PC-9 (cell line): ENCODE measurements around the gene COG4. TPM values are rescaled to one million over a fixed set of nuclear protein-coding genes. Genes with fewer than 3 reads are reported as not detected.

Experiments
- BruUV-seq: library from RNA; stranded (reverse); fragments of 400-500 nt; replicated peaks from 2 replicates; lab custom pipeline; 2021; lab: Mats Ljungman, UMichigan
- CTCF ChIA-PET: fragments of 300-600 bp; sonication (Branson Sonifier 250); formaldehyde crosslinking; loops from one replicate; lab custom pipeline; 2022; ENCODE audit warnings: antibody characterized with exemption; lab: Charles Lee
- POLR2A ChIA-PET: fragments of 300-600 bp; sonication (Branson Sonifier 250); formaldehyde crosslinking; loops from one replicate; lab custom pipeline; 2022; ENCODE audit warnings: antibody characterized with exemption; ENCODE audit not compliant: unreplicated experiment; lab: Charles Lee
- DNase-seq, 2 experiments: peaks; one replicate each; pipeline versions ENCODE4 v3.0.0 to v3.0.0-alpha.2; 2015 to 2022; ENCODE audit warnings: mixed read lengths in 1 of 2
- H2AFZ ChIP-seq: fragments of 200-600 bp; sonication (generic); 2 replicates; pipeline ENCODE4 v1.8.1; 2017; ENCODE audit warnings: antibody characterized with exemption
- H3F3A ChIP-seq: fragments of 200-600 bp; sonication (generic); 2 replicates; pipeline ENCODE4 v1.8.1; 2017; ENCODE audit warnings: antibody characterized with exemption, mild to moderate bottlenecking, low read depth; ENCODE audit not compliant: insufficient read depth
- H3K27ac ChIP-seq: fragments of 200-600 bp; sonication (generic); 2 replicates; pipeline ENCODE4 v1.6.1; 2016; ENCODE audit warnings: mixed run types
- H3K27me3 ChIP-seq: fragments of 200-600 bp; sonication (generic); 2 replicates; pipeline ENCODE4 v1.6.1; 2016; ENCODE audit warnings: low read depth, mixed run types; ENCODE audit not compliant: insufficient read depth
- H3K36me3 ChIP-seq: fragments of 200-600 bp; sonication (generic); 2 replicates; pipeline ENCODE4 v1.6.1; 2016; ENCODE audit warnings: low read depth, mixed run types
- H3K4me1 ChIP-seq: fragments of 200-600 bp; sonication (generic); replicated peaks from 2 replicates; pipeline ENCODE4 v1.6.1; 2016; ENCODE audit warnings: mixed run types; ENCODE audit not compliant: insufficient read depth
- H3K4me2 ChIP-seq: fragments of 200-600 bp; sonication (generic); 2 replicates; pipeline ENCODE4 v1.6.1; 2017; ENCODE audit warnings: mixed run types
- H3K4me3 ChIP-seq: fragments of 200-600 bp; sonication (generic); 2 replicates; pipeline ENCODE4 v1.6.1; 2016; ENCODE audit warnings: mixed run types
- H3K79me2 ChIP-seq: fragments of 200-600 bp; sonication (generic); 2 replicates; pipeline ENCODE4 v1.6.1; 2017; ENCODE audit warnings: low read depth, mixed run types
- H3K9me2 ChIP-seq: fragments of 200-600 bp; sonication (generic); 2 replicates; pipeline ENCODE4 v1.8.1; 2017; ENCODE audit warnings: mild to moderate bottlenecking; ENCODE audit not compliant: insufficient read depth
- H3K9me3 ChIP-seq: fragments of 200-600 bp; sonication (generic); 2 replicates; pipeline ENCODE4 v1.8.1; 2016; ENCODE audit warnings: low read depth; ENCODE audit not compliant: insufficient read depth
- H4K20me1 ChIP-seq: fragments of 200-600 bp; sonication (generic); 2 replicates; pipeline ENCODE4 v1.8.1; 2017; ENCODE audit not compliant: insufficient read depth
- CTCF ChIP-seq: fragments of 200-600 bp; sonication (generic); conservative IDR thresholded peaks from 2 replicates; pipeline ENCODE4 v1.6.1; 2017; ENCODE audit warnings: mixed run types, antibody characterized with exemption, mild to moderate bottlenecking, moderate library complexity
- EZH2 ChIP-seq: fragments of 200-600 bp; sonication (generic); IDR thresholded peaks from 2 replicates; pipeline ENCODE4 v1.8.0; 2017; ENCODE audit warnings: antibody characterized with exemption, low read depth
- intact Hi-C: fragments of 100-400 bp; cut with micrococcal nuclease; formaldehyde crosslinking; loops from one replicate; pipeline ENCODE4 v1.10.0; 2022; ENCODE audit not compliant: unreplicated experiment
- total RNA-seq: library from RNA; stranded (reverse); gene quantifications from 2 replicates; pipeline ENCODE4 v1.2.3, GENCODE V29; 2021

Gene COG4
- total RNA-seq, 1 experiment from 2014 or later = 61.1 TPM

GRCh38 chr16:70569752-70570151 lies 46.4 kb upstream of the COG4 start:
- Histone ChIP-seq H3K4me1 (peaks cover 77% of the 10 kb centered on the region), H3K27me3 (no peaks in the 10 kb centered on the region), H3K79me2 (peaks cover 35% of the 10 kb centered on the region), H3K36me3 (peaks cover 72% of the 10 kb centered on the region), H3K9me3 (no peaks in the 10 kb centered on the region), H3K9me2 (no peaks in the 10 kb centered on the region), H2AFZ (no peak overlapping the region), H3K4me3 (no peak overlapping the region), H3K27ac (peak overlapping the region; percentile 76), H4K20me1 (peaks cover 27% of the 10 kb centered on the region), H3F3A (peaks cover 99% of the 10 kb centered on the region), H3K4me2 (peak overlapping the region; percentile 53; the same call in 1 of the 2 replicates)
- DNase-seq = no peak
- intact Hi-C loops = loop anchor here (1.0 to 10.0 kb wide), 2 partner anchors 8 to 205 kb away; no protein-coding TSS in a partner anchor
- BruUV-seq = no TSS peak
- ChIA-PET CTCF (no interaction called here), POLR2A (no interaction called here)
- no peak for TF ChIP-seq CTCF
- no peak for TF ChIP-seq EZH2

DNA sequence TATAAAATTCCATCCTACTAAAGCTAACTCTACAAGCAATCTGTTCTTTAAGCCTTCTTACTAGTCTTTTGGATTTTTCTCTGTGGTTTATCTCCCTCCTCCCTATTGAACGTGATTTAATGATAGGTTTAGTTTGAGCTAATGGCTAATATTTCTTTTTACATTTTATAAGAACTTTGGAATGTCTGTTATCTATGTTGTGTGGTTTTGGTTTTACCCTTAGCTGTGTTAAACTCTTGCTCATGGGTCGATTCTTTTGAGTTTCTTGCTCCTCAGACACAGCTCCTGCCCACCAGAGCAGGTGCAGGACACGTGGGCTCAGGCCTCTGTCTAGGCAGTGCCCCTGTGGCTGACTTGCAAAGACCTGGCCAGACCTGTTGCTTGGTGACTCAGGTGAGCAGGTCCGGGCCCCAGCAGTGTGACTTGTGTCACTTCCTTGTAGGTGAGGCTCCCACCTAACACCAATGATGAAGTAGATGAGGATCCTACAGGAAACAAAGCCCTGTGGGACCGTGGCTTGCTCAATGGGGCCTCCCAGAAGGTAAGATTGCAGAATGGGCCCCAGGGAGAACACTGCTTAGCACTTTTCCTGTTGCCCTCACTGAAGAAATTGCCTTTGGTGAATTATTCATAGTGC lies 45.4 kb upstream of the COG4 start:
- CTCF ChIA-PET = interaction anchor here (0.6 kb wide), 1 partner anchor 209 kb away, joined by 12 read pairs; no protein-coding TSS in a partner anchor
- BruUV-seq = no TSS peak
- Histone ChIP-seq H4K20me1 (peaks cover 28% of the 10 kb centered on the region), H3K27ac (peak overlapping the region; percentile 76), H3K36me3 (peaks cover 77% of the 10 kb centered on the region), H3K9me3 (no peaks in the 10 kb centered on the region), H3K4me2 (peak overlapping the region; percentile 53), H3K9me2 (no peaks in the 10 kb centered on the region), H3F3A (peaks cover 100% of the 10 kb centered on the region), H3K4me3 (no peak overlapping the region), H3K27me3 (no peaks in the 10 kb centered on the region), H3K79me2 (peaks cover 45% of the 10 kb centered on the region), H2AFZ (no peak overlapping the region), H3K4me1 (peaks cover 70% of the 10 kb centered on the region)
- TF ChIP-seq CTCF (no peak), EZH2 (no peak)
- intact Hi-C loops = loop anchor here (1.0 to 10.0 kb wide), 2 partner anchors 7 to 206 kb away; no protein-coding TSS in a partner anchor
- POLR2A ChIA-PET = no interaction called here
- peak; percentile 76 to 99 for DNase-seq

GRCh38 chr16:70565053-70565452 lies 41.7 kb upstream of the COG4 start:
- Histone ChIP-seq H3K27ac (peak overlapping the region; percentile 76; the same call in 1 of the 2 replicates), H3K9me3 (no peaks in the 10 kb centered on the region), H3K9me2 (no peaks in the 10 kb centered on the region), H3K79me2 (peaks cover 43% of the 10 kb centered on the region), H4K20me1 (peaks cover 22% of the 10 kb centered on the region), H3K27me3 (no peaks in the 10 kb centered on the region), H3K4me2 (no peak overlapping the region), H2AFZ (no peak overlapping the region), H3K4me3 (no peak overlapping the region), H3K4me1 (peaks cover 69% of the 10 kb centered on the region), H3K36me3 (peaks cover 82% of the 10 kb centered on the region), H3F3A (peaks cover 96% of the 10 kb centered on the region)
- ChIA-PET POLR2A (no interaction called here), CTCF (no interaction called here)
- DNase-seq = no peak
- no TSS peak for BruUV-seq
- intact Hi-C loops = loop anchor here (10.0 kb wide), 1 partner anchor 210 kb away; no protein-coding TSS in a partner anchor
- TF ChIP-seq CTCF (no peak), EZH2 (no peak)
